Lung microvascular endothelial cell (primary cell): ENCODE data around the gene SLC17A7. TPM values are rescaled to one million over a fixed set of nuclear protein-coding genes. Genes with fewer than 3 reads are reported as not detected.

ENCODE experiments used
- DNase-seq, 2 donors: peaks; one replicate each; pipeline versions ENCODE4 v3.0.0 to v3.0.0-alpha.2; 2010; ENCODE audit warnings: low read depth in 2 of 2
- total RNA-seq: library from RNA; depleted of rRNA; stranded (reverse); fragments of >200 nt; gene quantifications from 2 replicates; pipeline ENCODE4 v1.2.1, GENCODE V29; 2014

SLC17A7 gene
- total RNA-seq, 1 donor from 2014 or later = 0.20 TPM

DNA sequence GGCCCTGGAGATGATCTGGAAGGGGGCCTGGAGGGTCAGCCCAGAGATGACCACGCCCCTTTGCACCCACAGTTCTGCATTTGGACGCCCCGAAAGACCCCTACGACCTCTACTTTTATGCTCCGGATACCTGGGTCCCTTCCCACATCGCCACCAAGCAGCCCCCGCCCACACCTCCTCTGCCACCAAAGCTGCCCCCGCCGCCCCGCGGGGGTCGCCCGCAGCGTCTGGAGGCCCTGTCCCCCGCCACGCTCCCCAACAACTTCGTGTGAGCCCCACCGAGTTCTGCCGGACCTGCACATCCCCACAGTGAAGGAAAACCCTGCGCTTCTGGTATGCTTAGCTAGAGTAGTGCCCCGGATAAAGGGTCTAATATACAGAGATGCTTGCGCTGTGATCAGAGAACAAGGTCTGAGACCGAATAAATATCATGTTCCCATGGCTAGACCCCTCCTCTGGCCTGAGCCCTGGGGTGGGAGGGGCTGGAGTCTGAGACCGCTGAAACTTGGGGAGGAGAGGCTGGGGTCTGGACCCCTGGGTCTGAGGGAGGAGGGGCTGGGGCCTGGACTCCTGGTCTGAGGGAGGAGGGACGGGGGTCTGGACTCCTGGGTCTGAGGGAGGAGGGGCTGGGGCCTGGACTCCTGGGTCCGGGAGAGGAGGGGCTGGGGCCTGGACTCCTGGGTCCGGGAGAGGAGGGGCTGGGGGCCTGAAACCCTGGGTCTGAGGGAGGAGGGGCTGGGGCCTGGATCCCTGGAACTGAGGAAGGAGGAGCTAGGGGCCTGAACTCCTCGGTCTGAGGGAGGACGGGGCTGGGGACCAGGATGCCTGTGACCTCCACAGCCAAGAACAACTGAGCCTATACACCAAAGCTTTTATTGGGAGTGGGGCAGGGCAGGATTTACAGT is 12.5 kb downstream of the SLC17A7 start:
- no peak for DNase-seq

- no peak for DNase-seq
These were observed 13.3 kb downstream of the SLC17A7 start for GRCh38 chr19:49427855-49428546.

DNA sequence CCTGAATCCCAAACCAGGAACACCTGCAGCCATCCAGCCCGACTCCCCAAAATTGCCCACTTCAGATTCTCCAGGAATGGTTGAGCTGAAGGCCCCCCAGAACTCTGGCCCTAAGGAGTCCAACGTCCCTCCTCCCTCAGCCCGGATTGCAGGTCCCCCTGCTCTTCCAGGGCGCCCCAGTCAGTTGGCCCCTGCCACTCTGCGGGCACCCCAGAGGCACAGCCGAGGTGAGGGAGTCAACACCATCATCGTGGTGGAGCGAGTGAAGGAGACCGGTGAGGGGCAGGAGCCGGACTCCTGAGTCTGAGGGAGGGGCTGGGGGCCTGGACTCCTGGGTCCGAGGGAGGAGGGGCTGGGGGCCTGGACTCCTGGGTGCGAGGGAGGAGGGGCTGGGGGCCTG is 14.0 kb downstream of the SLC17A7 start:
- DNase-seq = no peak

DNA sequence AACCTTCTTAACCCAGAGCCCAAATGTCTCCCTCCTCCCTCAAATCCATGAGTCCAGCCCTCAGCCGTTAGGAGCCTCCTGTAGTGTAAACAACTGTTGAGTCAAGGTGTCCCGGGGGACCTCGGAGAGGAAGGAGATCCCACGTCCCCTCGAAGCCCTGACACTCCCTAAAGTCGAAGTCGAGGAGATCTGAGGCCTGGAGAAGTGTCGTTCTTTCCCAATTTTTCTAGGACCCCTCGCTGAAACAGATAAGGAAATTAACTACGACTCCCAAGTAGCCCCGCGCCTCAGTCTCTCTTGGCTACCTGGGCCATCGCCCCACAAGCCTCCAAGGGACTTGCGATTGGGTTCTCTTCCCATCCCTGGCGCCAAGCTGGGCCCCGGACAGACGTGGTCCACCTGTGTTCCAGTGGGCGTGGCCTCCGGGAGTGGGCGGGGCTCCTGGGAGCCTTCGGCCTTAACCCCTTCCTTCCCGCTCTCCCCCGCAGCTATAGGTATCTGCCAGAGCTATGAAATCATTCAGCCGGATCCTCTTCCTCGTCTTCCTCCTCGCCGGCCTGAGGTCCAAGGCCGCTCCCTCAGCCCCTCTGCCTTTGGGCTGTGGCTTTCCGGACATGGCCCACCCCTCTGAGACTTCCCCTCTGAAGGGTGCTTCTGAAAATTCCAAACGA is 15.3 kb downstream of the SLC17A7 start:
- DNase-seq = no peak

DNA sequence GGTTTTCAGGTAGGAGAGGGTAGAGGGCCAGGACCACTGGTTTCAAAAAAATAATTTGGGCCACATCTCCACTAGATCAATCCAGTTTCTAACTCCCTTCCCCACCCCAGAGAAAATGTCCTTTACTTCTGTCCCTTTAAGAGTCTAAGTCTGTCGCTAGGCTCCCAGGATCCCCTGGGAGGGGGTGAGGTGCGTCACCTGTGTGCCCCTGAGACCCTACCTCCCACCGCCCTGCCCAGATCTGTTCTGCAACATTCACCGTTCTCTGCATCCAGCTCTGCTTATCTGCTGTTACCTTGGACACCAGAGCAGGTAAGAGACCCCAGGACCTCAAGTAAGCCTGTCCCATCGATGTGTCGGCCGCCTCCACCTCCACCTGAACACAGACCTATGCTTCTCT is 16.1 kb downstream of the SLC17A7 start, which contains the start of gene GFY:
TSS of gene GFY (plus strand) at position 211 of the 400 bp plus-strand sequence. CDS start 1,043 bp downstream, outside the sequence.
- no peak for DNase-seq

GRCh38 chr19:49423985-49424303 is 17.4 kb downstream of the SLC17A7 start:
- no peak for DNase-seq

DNA sequence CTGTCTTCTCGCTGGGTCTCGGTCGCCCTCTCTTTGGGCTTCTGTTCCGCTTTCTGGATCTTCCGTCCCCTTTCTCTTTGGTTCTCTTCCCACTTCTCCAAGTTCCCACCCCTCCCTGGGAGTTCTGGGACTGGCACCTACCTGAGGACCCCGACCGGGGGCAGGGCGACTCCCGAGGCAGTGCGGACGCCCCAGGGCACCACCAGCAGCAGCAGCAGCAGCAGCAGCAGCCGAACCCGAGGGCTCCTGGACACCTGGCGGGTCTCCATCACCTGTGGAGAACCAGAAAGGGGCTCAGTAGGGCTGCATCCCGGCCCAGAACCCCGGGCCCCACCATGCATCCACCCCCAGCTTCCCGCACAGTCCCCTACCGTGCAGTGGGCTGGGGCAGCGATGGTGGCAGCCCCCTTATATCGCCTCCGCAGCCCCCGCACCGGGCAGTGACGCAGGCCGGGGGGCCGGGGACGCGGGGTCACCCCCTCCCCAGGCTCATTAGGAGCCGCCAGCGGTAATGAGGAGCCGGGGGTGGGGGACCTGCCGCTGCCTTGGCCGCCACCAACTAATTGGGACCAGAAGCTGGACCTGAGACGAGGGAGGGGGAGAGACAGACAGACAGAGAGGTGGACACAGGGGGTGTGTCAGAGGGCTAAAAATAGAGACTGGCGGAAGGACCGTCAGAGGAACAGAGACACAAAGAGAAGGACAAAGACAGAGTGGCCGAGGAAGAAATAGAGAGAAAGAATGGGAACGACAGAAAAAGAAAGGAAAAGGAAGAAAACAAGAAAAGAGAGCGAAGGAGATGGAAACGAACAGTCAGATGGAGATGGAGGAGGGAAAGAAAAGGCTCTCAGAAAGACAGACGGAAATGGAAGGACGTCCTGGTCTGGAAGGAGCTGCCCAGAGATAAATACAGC is 18.0 kb downstream of the SLC17A7 start, which contains the start of gene PTH2:
TSS of gene PTH2 (minus strand) at position 371 of the 914 bp plus-strand sequence. CDS start at position 269, 102 bp downstream.
- no peak for DNase-seq

GRCh38 chr19:49422407-49423070 is 18.8 kb downstream of the SLC17A7 start:
- DNase-seq = peak; percentile 42 to 62

DNA sequence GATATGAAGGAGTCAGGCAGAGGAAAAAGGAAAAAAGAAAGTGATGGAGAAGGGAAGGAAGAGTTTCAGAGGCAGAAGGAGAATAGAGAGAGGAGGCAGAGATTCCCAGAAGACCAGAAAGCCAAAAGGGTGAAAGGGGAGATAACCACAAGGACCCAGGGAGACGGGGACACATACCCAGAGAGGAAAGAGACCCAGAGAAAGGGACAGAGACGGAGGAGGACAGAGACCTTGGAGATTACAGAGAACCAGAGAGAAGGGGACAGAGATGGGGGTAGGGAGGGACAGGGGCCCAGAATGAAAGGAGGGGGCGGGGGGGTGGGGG is 19.5 kb downstream of the SLC17A7 start:
- no peak for DNase-seq

- peak; percentile 41 to 51 for DNase-seq
These were observed 20.1 kb downstream of the SLC17A7 start for GRCh38 chr19:49421039-49421877.

- DNase-seq = no peak
These were observed 21.1 kb downstream of the SLC17A7 start for GRCh38 chr19:49420227-49420626.

DNA sequence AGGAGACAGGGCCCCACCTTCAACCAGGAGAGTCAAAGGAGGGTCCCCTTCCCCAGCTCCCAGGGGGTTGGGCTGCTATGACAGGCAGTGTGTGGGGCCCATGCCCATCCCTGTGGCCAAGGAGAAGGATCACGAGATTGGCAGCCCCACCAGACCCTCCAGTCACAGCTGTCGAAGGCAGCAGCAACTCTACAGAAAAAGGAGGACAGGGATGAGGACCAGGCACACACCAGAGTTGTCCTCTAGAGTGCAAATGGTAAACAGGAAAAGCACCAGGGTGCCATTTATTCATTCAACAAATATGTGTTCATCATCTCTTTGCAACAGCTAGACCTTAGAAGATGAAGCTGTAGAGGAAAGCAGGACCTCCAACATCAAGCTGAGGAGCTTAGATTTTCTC is 22.2 kb downstream of the SLC17A7 start:
- DNase-seq = no peak

DNA sequence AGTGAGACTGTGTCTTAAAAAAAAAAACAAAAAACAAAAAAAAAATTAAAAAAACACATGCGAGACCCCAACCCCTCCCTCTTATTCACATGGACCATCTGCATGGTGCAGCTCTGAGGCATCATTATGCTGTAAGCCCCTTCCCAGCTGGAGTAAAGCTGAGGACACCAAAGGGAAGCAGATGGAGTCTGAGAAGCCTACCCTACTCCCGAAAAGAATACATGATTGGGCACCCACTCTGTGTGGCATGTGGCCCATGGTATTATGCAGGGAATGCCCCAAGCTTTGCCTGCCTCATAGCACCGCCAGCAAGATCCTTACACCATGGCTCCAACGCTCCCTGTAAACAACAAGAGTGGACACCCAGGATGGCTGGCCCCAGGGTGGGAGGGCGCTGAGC is 22.8 kb downstream of the SLC17A7 start:
- DNase-seq = no peak

DNA sequence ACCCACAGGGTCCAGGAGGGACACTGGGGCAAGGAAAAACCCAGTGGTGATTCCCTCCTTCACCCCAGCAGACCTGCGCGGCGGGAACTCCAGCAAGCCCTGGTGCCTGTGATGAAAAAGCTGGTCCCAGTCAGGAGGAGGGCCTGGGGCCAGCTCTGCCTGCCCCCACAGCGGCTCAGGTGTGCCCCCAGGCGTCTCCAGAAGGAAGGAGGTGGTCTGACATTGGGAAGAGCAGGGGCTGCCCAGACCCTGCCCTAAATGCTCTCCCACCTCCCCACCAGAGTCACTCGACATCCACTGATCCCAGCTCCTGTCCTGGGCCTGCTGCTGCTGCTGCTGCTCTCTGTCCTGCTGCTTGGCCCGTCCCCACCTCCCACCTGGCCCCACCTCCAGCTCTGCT is 24.2 kb downstream of the SLC17A7 start:
- DNase-seq = no peak

- no peak for DNase-seq
These were observed 25.5 kb downstream of the SLC17A7 start for GRCh38 chr19:49415810-49416200.

DNA sequence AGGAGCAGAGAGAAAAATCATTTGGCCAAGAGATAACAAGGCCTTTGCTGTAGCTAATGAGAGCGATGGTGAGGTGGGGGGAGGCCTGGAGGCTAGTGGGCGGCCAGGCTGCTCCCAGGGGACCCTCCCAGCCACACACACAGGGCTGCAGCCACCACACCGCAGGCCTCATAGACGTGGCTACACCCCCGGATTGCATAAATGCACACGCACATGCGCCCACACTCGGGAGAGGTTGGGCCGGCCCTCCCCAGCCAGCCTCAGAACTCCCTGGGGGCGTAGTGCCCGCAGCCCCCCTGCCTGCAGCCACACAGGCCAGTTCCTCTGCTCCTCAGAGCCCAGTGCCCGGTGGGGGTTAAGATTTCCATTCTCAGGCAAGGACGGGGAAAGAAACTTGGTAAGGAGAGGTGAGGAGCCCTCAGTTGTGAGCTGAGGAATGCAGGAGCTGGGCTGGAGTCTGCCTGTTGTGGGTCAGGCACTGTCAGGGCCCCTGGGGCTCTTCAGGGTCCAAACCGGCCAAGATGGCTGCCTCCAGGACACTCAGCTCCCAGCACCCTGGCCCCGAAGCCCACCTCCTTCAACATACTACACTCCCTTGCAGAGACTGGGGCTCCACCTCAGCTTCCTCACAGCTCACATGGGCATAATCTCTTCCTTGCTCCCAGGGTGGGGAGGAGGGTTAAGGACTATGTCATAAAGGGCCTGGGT is 26.1 kb downstream of the SLC17A7 start:
- DNase-seq = no peak

DNA sequence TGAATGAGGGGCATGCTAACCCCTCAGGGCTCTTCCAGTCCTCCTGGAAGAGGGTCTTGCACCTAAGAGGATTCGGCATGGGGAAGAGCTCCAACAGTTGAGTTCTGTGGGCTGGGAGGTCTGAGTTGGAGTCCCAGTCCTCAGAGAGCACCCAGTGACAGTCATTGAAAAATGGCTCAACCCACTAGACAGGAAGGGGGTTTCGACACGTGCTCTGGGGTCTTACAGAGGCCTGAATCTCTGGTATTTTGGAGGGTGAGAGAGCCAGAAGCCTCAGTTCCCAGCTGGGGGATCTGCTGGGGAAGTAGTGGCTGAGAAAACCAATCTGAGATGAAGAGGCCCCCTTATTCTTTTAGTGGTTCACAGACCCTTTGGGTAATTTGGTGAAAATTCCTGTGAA is 27.1 kb downstream of the SLC17A7 start:
- DNase-seq = no peak

DNA sequence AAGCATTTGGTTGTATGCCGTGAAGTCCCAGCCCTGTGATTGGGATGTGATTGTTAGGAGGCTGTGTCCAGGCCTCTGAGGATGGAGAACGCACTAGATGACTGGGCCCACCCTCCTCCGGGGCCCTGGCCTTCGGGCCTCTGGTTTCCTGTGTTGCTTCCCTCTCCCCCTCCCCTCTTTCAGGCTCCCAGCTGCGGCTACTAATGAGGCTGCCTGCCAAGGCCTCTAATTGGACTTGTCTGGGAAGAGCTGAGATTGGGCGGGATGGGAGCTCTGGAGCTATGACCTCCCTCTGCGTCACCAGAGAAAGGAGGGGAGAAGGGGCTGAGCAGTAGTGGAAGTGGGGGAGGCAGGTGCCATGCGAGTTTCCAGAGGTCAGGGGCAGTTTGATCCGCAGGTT is 28.0 kb downstream of the SLC17A7 start:
- peak in 1 of 2 donors; percentile 10 for DNase-seq

GRCh38 chr19:49411681-49412326 is 29.5 kb downstream of the SLC17A7 start:
- no peak for DNase-seq
